HEK293T (cell line): ENCODE measurements around the gene PRICKLE4.

Experiments
- CTCF ChIA-PET: fragments of 350-600 bp; formaldehyde crosslinking; extraction: SDS; loops from one replicate; lab custom pipeline; 2021; ENCODE audit warnings: antibody characterized with exemption, inconsistent platforms; lab: Yijun Ruan, JAX
- POLR2A ChIA-PET: fragments of 350-600 bp; formaldehyde crosslinking; extraction: SDS; loops from one replicate; lab custom pipeline; 2020; ENCODE audit warnings: antibody characterized with exemption, inconsistent platforms; lab: Yijun Ruan, JAX
- DNase-seq: peaks from one replicate; pipeline ENCODE4 v3.0.0; 2012; ENCODE audit warnings: mixed read lengths; ENCODE audit errors: extremely low spot score
- ARNT ChIP-seq: fragments of 450-650 bp; IDR thresholded peaks from 2 replicates; pipeline ENCODE4 v1.6.1; 2017; ENCODE audit warnings: mild to moderate bottlenecking
- BHLHE40 ChIP-seq: fragments of 450-650 bp; IDR thresholded peaks from 2 replicates; pipeline ENCODE4 v1.6.1; 2016; ENCODE audit warnings: mild to moderate bottlenecking, moderate library complexity, borderline replicate concordance
- CTBP1 ChIP-seq: fragments of 450-650 bp; IDR thresholded peaks from 2 replicates; pipeline ENCODE4 v1.6.1; 2016; ENCODE audit warnings: borderline replicate concordance
- ELF4 ChIP-seq: fragments of 450-650 bp; IDR thresholded peaks from 2 replicates; pipeline ENCODE4 v1.6.1; 2017; ENCODE audit warnings: antibody characterized with exemption
- FOXA1 ChIP-seq: fragments of 450-650 bp; IDR thresholded peaks from 2 replicates; pipeline ENCODE4 v1.6.1; 2016; ENCODE audit warnings: mild to moderate bottlenecking
- FOXK2 ChIP-seq: fragments of 450-650 bp; IDR thresholded peaks from 2 replicates; pipeline ENCODE4 v1.6.1; 2016; ENCODE audit warnings: mild to moderate bottlenecking
- FOXM1 ChIP-seq: fragments of 450-650 bp; IDR thresholded peaks from 2 replicates; pipeline ENCODE4 v1.6.1; 2017; ENCODE audit warnings: mild to moderate bottlenecking, borderline replicate concordance
- HDGF ChIP-seq: fragments of 450-650 bp; IDR thresholded peaks from 2 replicates; pipeline ENCODE4 v1.6.1; 2017; ENCODE audit warnings: antibody characterized with exemption, borderline replicate concordance
- L3MBTL2 ChIP-seq: fragments of 450-650 bp; conservative IDR thresholded peaks from 2 replicates; pipeline ENCODE4 v1.6.1; 2016; ENCODE audit warnings: mild to moderate bottlenecking
- LEF1 ChIP-seq: fragments of 450-650 bp; IDR thresholded peaks from 2 replicates; pipeline ENCODE4 v1.6.1; 2017; ENCODE audit warnings: mild to moderate bottlenecking, borderline replicate concordance
- NFRKB ChIP-seq: fragments of 450-650 bp; IDR thresholded peaks from 2 replicates; pipeline ENCODE4 v1.6.1; 2016; ENCODE audit warnings: mild to moderate bottlenecking, moderate library complexity
- PKNOX1 ChIP-seq: fragments of 450-650 bp; IDR thresholded peaks from 2 replicates; pipeline ENCODE4 v1.6.1; 2016
- SP1 ChIP-seq: fragments of 450-650 bp; IDR thresholded peaks from 2 replicates; pipeline ENCODE4 v1.6.1; 2017
- SUZ12 ChIP-seq: fragments of 450-650 bp; IDR thresholded peaks from 2 replicates; pipeline ENCODE4 v1.6.1; 2016; ENCODE audit warnings: mild to moderate bottlenecking
- TARDBP ChIP-seq: fragments of 450-650 bp; IDR thresholded peaks from 2 replicates; pipeline ENCODE4 v1.6.1; 2016
- ZNF384 ChIP-seq: fragments of 450-650 bp; IDR thresholded peaks from 2 replicates; pipeline ENCODE4 v1.6.1; 2016

Gene PRICKLE4

GRCh38 chr6:41823178-41823577 lies 42.6 kb downstream of the PRICKLE4 start:
- TF ChIP-seq ZNF384 (no peak), NFRKB (no peak), CTBP1 (no peak), ARNT (no peak), TARDBP (no peak), FOXM1 (no peak)
- no peak for DNase-seq
- ChIA-PET CTCF (interaction anchor here (0.8 kb wide), 1 partner anchor 21 kb away, joined by 7 read pairs; no protein-coding TSS in a partner anchor), POLR2A (no interaction called here)

GRCh38 chr6:41824571-41825569 lies 44.3 kb downstream of the PRICKLE4 start:
- TF ChIP-seq ARNT (no peak), SP1 (no peak), ELF4 (no peak), SUZ12 (no peak), NFRKB (no peak), FOXM1 (no peak), FOXA1 (no peak), LEF1 (no peak)
- CTCF ChIA-PET = no interaction called here
- POLR2A ChIA-PET = no interaction called here
- no peak for DNase-seq

- ChIA-PET CTCF (no interaction called here), POLR2A (no interaction called here)
- no peak for DNase-seq
- TF ChIP-seq FOXA1 (no peak), ELF4 (no peak), HDGF (no peak), SP1 (no peak), L3MBTL2 (no peak), BHLHE40 (no peak), ZNF384 (no peak), FOXM1 (no peak)
Measured at GRCh38 chr6:41826343-41827022, 45.9 kb downstream of the PRICKLE4 start.

GRCh38 chr6:41832263-41832662 lies 51.7 kb downstream of the PRICKLE4 start:
- ChIA-PET POLR2A (interaction anchor here (1.9 kb wide), 1 partner anchor 45 kb away, joined by 7 read pairs; the partner anchor contains the start of gene TOMM6), CTCF (interaction anchor here (0.5 kb wide), 1 partner anchor 132 kb away, joined by 4 read pairs; no protein-coding TSS in a partner anchor)
- DNase-seq = no peak
- TF ChIP-seq TARDBP (no peak), NFRKB (no peak), FOXK2 (no peak), LEF1 (no peak), ARNT (no peak), ZNF384 (no peak), FOXA1 (no peak), SUZ12 (no peak), BHLHE40 (no peak), L3MBTL2 (no peak), ELF4 (no peak), HDGF (no peak)

GRCh38 chr6:41836022-41836659 lies 55.6 kb downstream of the PRICKLE4 start:
- no peak for DNase-seq
- POLR2A ChIA-PET = no interaction called here

GRCh38 chr6:41836660-41837052 lies 56.1 kb downstream of the PRICKLE4 start:
- CTCF ChIA-PET = no interaction called here

More at GRCh38 chr6:41836022-41836659, 55.6 kb downstream of the PRICKLE4 start:
- CTCF ChIA-PET = no interaction called here
- no peak for TF ChIP-seq SUZ12
- TF ChIP-seq TARDBP = no peak
- no peak for TF ChIP-seq PKNOX1
- TF ChIP-seq SP1 = no peak
- TF ChIP-seq BHLHE40 = no peak
- TF ChIP-seq L3MBTL2 = no peak
- no peak for TF ChIP-seq NFRKB
- TF ChIP-seq FOXA1 = no peak
- no peak for TF ChIP-seq HDGF
- no peak for TF ChIP-seq ARNT
- TF ChIP-seq ZNF384 = no peak
- TF ChIP-seq FOXK2 = no peak
- TF ChIP-seq ELF4 = no peak
- TF ChIP-seq FOXM1 = no peak
- no peak for TF ChIP-seq CTBP1
- no peak for TF ChIP-seq LEF1

More at GRCh38 chr6:41836660-41837052, 56.1 kb downstream of the PRICKLE4 start:
- TF ChIP-seq BHLHE40 = no peak
- TF ChIP-seq ELF4 = no peak
- TF ChIP-seq FOXM1 = no peak
- no peak for TF ChIP-seq NFRKB
- TF ChIP-seq ARNT = no peak
- TF ChIP-seq SP1 = no peak
- TF ChIP-seq FOXK2 = no peak
- no peak for TF ChIP-seq ZNF384
- TF ChIP-seq FOXA1 = no peak
- no peak for TF ChIP-seq HDGF
- TF ChIP-seq TARDBP = no peak
- no peak for TF ChIP-seq PKNOX1
- no peak for TF ChIP-seq SUZ12
- no peak for TF ChIP-seq L3MBTL2
- no peak for TF ChIP-seq CTBP1
- TF ChIP-seq LEF1 = no peak
- DNase-seq = no peak
- POLR2A ChIA-PET = no interaction called here
